Measurements from ENCODE around the gene ZDHHC18.

Gene ZDHHC18

GRCh38 chr1:26853156-26853555 lies 26.7 kb downstream of the ZDHHC18 start (continued):
- no peak for TF ChIP-seq ZNF24 (tag by site-specific recombination; IDR thresholded peaks at IDR 0.05)
- peak; percentile 30; the same call in 1 of the 2 replicates for TF ChIP-seq IKZF3 (tag by site-specific recombination; IDR thresholded peaks at IDR 0.05)
- TF ChIP-seq ZIC2 (tag by site-specific recombination; IDR thresholded peaks at IDR 0.05), result peak; percentile 54
- TF ChIP-seq KLF1 (tag by site-specific recombination; IDR thresholded peaks at IDR 0.05), result peak; percentile 35; the same call in 1 of the 2 replicates
- TF ChIP-seq EGR2 (tag by site-specific recombination; IDR thresholded peaks at IDR 0.05; ENCODE audit: low read depth), result 0 out of 2 replicates have a peak, but pooled peaks have one; percentile 11
- TF ChIP-seq KLF17 (tag by site-specific recombination; IDR thresholded peaks at IDR 0.05), result peak; percentile 43; the same call in 1 of the 2 replicates
- TF ChIP-seq PATZ1 (tag by site-specific recombination; IDR thresholded peaks at IDR 0.05), result peak; percentile 18; the same call in 1 of the 2 replicates

GRCh38 chr1:26853600-26853999 lies 27.1 kb downstream of the ZDHHC18 start:
- POLR2A ChIA-PET, result no interaction called here
- TF ChIP-seq ZSCAN18 (tag by site-specific recombination; IDR thresholded peaks at IDR 0.05) (no peak), PRDM1 (tag by site-specific recombination; IDR thresholded peaks at IDR 0.05) (no peak), ZNF426 (tag by site-specific recombination; IDR thresholded peaks at IDR 0.05) (no peak), SP2 (tag by site-specific recombination; IDR thresholded peaks at IDR 0.05) (no peak), KLF1 (tag by site-specific recombination; IDR thresholded peaks at IDR 0.05) (no peak), ZNF16 (tag by site-specific recombination; IDR thresholded peaks at IDR 0.05; ENCODE audit: low read depth) (no peak), ZNF704 (tag by site-specific recombination; IDR thresholded peaks at IDR 0.05) (no peak), ZNF280C (tag by site-specific recombination; IDR thresholded peaks at IDR 0.05) (no peak), ZNF596 (tag by site-specific recombination; IDR thresholded peaks at IDR 0.05) (no peak), ZNF394 (tag by site-specific recombination; IDR thresholded peaks at IDR 0.05; ENCODE audit: borderline replicate concordance) (no peak), ZNF133 (tag by site-specific recombination; IDR thresholded peaks at IDR 0.05) (no peak), ZFHX2 (tag by site-specific recombination; conservative IDR thresholded peaks at IDR 0.05) (no peak), IKZF3 (tag by site-specific recombination; IDR thresholded peaks at IDR 0.05) (no peak), RBAK (tag by site-specific recombination; IDR thresholded peaks at IDR 0.05) (no peak), ZIC2 (tag by site-specific recombination; IDR thresholded peaks at IDR 0.05) (no peak), ZNF830 (tag by site-specific recombination; IDR thresholded peaks at IDR 0.05; ENCODE audit: low read depth) (no peak), KLF9 (tag by site-specific recombination; IDR thresholded peaks at IDR 0.05; ENCODE audit: low read depth) (no peak)
- Histone ChIP-seq H3K27ac (ENCODE audit: extremely low read depth, low read depth, low read length) (no peak overlapping the region), H3K36me3 (ENCODE audit: control insufficient read depth in 2 of 2, insufficient read depth in 1 of 2, low read length in 2 of 2) (peaks cover 0 to 79% of the 10 kb centered on the region in 2 experiments; a peak in 1 of 3 replicates), H3K9me3 (ENCODE audit: control insufficient read depth, insufficient read depth, low read depth, low read length) (no peaks in the 10 kb centered on the region), H3K4me3 (ENCODE audit: low read depth, low read length) (no peak overlapping the region), H3K4me1 (ENCODE audit: control insufficient read depth, insufficient read depth, low read length) (no peaks in the 10 kb centered on the region)
- CTCF ChIA-PET, result no interaction called here

Data from HEK293 (cell line).